HepG2 (cell line): ENCODE data around the gene MSMP. TPM values are rescaled to one million over a fixed set of nuclear protein-coding genes. Genes with fewer than 3 reads are reported as not detected.

Experiments
- CENPBD1 ChIP-seq: sonication (generic); formaldehyde crosslinking; IDR thresholded peaks from 2 replicates; pipeline ENCODE4 v1.8.0; 2022; ENCODE audit warnings: missing genetic modification reagents, low read depth, mild to moderate bottlenecking, borderline replicate concordance
- CHD4 ChIP-seq: fragments of 200-600 bp; sonication (generic); IDR thresholded peaks from 2 replicates; pipeline ENCODE4 v1.7.0; 2017; ENCODE audit warnings: mild to moderate bottlenecking, low read length, borderline replicate concordance
- CREB1 ChIP-seq, 2 experiments: fragments of 450-650 bp in 1 of 2; IDR thresholded peaks; 2 replicates each; pipeline ENCODE4 v1.6.1; 2016 to 2017; ENCODE audit warnings: control low read depth in 1 of 2, mild to moderate bottlenecking in 1 of 2, missing compliant biosample characterization in 1 of 2, missing genetic modification characterization in 1 of 2
- ETV6 ChIP-seq: sonication (generic); formaldehyde crosslinking; conservative IDR thresholded peaks from 2 replicates; pipeline ENCODE4 v1.4.0; 2020; ENCODE audit warnings: missing genetic modification reagents
- HHEX ChIP-seq: IDR thresholded peaks from 2 replicates; pipeline ENCODE4 v1.6.1; 2016; ENCODE audit warnings: control low read depth
- RORA ChIP-seq: sonication (generic); formaldehyde crosslinking; IDR thresholded peaks from 2 replicates; pipeline ENCODE4 v1.5.0; 2020; ENCODE audit warnings: mild to moderate bottlenecking, missing genetic modification reagents, moderate library complexity
- RXRA ChIP-seq: sonication (generic); formaldehyde crosslinking; IDR thresholded peaks from 2 replicates; pipeline ENCODE4 v1.5.1; 2020; ENCODE audit warnings: missing genetic modification reagents
- U2AF1 ChIP-seq: fragments of 200-400 bp; formaldehyde crosslinking; optimal IDR thresholded peaks from 2 replicates; pipeline ENCODE3; 2017; ENCODE audit warnings: mild to moderate bottlenecking, low read depth, low read length
- ZBTB20 ChIP-seq: sonication (generic); formaldehyde crosslinking; IDR thresholded peaks from 2 replicates; pipeline ENCODE4 v1.8.1; 2023; ENCODE audit warnings: missing genetic modification reagents, low read depth, mild to moderate bottlenecking, borderline replicate concordance
- ZNF280D ChIP-seq: sonication (generic); formaldehyde crosslinking; IDR thresholded peaks from 2 replicates; pipeline ENCODE4 v1.5.1; 2020; ENCODE audit warnings: mild to moderate bottlenecking, missing genetic modification reagents
- ZNF510 ChIP-seq: sonication (generic); formaldehyde crosslinking; IDR thresholded peaks from 2 replicates; pipeline ENCODE4 v1.4.0; 2020; ENCODE audit warnings: low read depth, mild to moderate bottlenecking, missing genetic modification reagents
- polyA plus RNA-seq, 8 experiments: library from polyadenylated mRNA; depleted of rRNA in 3 of 8; stranded (reverse) in 7 of 8; unstranded in 1 of 8; fragments of >200 nt; fragmentation: Illumina TruSeq in 4 of 8; extraction: Trizol in 4 of 8; gene quantifications; 2 replicates each; pipeline versions ENCODE4 v1.2.1 to v1.2.3, GENCODE V29; 2011 to 2016; ENCODE audit warnings: low read depth in 4 of 8, missing spikeins in 1 of 8, mixed read lengths in 1 of 8; ENCODE audit not compliant: insufficient read depth in 1 of 8
- total RNA-seq, 5 experiments: library from RNA; depleted of rRNA; stranded (reverse); fragments of >200 nt; fragmentation: Illumina TruSeq; extraction: Trizol; gene quantifications; 2 replicates each; pipeline ENCODE4 v1.2.3, GENCODE V29; 2016; ENCODE audit warnings: low read depth in 1 of 5
- TF ChIP-seq, protein P1 (sequence below): IDR thresholded peaks from 2 replicates; pipeline ENCODE4 v1.6.1; 2016; ENCODE audit warnings: low read depth, missing genetic modification reagents, missing compliant biosample characterization
- TF ChIP-seq, protein P2 (sequence below): sonication (generic); formaldehyde crosslinking; IDR thresholded peaks from 2 replicates; pipeline ENCODE4 v1.5.1; 2020; ENCODE audit warnings: missing genetic modification reagents, mild to moderate bottlenecking, borderline replicate concordance

Gene MSMP
- total and polyA plus RNA-seq, 2 of the 13 experiments (the other 11 are each of a cell fraction or from before 2014, with no cell fraction given): 0.24 to 0.46 TPM

GRCh38 chr9:35731415-35732184, 22.5 kb downstream of the MSMP start (continued):
- TF ChIP-seq, protein P1, sequence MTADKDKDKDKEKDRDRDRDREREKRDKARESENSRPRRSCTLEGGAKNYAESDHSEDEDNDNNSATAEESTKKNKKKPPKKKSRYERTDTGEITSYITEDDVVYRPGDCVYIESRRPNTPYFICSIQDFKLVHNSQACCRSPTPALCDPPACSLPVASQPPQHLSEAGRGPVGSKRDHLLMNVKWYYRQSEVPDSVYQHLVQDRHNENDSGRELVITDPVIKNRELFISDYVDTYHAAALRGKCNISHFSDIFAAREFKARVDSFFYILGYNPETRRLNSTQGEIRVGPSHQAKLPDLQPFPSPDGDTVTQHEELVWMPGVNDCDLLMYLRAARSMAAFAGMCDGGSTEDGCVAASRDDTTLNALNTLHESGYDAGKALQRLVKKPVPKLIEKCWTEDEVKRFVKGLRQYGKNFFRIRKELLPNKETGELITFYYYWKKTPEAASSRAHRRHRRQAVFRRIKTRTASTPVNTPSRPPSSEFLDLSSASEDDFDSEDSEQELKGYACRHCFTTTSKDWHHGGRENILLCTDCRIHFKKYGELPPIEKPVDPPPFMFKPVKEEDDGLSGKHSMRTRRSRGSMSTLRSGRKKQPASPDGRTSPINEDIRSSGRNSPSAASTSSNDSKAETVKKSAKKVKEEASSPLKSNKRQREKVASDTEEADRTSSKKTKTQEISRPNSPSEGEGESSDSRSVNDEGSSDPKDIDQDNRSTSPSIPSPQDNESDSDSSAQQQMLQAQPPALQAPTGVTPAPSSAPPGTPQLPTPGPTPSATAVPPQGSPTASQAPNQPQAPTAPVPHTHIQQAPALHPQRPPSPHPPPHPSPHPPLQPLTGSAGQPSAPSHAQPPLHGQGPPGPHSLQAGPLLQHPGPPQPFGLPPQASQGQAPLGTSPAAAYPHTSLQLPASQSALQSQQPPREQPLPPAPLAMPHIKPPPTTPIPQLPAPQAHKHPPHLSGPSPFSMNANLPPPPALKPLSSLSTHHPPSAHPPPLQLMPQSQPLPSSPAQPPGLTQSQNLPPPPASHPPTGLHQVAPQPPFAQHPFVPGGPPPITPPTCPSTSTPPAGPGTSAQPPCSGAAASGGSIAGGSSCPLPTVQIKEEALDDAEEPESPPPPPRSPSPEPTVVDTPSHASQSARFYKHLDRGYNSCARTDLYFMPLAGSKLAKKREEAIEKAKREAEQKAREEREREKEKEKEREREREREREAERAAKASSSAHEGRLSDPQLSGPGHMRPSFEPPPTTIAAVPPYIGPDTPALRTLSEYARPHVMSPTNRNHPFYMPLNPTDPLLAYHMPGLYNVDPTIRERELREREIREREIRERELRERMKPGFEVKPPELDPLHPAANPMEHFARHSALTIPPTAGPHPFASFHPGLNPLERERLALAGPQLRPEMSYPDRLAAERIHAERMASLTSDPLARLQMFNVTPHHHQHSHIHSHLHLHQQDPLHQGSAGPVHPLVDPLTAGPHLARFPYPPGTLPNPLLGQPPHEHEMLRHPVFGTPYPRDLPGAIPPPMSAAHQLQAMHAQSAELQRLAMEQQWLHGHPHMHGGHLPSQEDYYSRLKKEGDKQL: no peak
- no peak for TF ChIP-seq CENPBD1 (CRISPR knock-in tag)
- no peak for TF ChIP-seq CHD4
- TF ChIP-seq HHEX (CRISPR knock-in tag): no peak
- no peak for TF ChIP-seq ETV6
- TF ChIP-seq RXRA (CRISPR knock-in tag): peak; percentile 46; the same call in 1 of the 2 replicates
- peak; percentile 89 for TF ChIP-seq CREB1 (IDR thresholded peaks at IDR 0.05)
- peak; percentile 73 for TF ChIP-seq CREB1 (CRISPR knock-in tag; IDR thresholded peaks at IDR 0.05)
- no peak for TF ChIP-seq U2AF1
- TF ChIP-seq, protein P2, sequence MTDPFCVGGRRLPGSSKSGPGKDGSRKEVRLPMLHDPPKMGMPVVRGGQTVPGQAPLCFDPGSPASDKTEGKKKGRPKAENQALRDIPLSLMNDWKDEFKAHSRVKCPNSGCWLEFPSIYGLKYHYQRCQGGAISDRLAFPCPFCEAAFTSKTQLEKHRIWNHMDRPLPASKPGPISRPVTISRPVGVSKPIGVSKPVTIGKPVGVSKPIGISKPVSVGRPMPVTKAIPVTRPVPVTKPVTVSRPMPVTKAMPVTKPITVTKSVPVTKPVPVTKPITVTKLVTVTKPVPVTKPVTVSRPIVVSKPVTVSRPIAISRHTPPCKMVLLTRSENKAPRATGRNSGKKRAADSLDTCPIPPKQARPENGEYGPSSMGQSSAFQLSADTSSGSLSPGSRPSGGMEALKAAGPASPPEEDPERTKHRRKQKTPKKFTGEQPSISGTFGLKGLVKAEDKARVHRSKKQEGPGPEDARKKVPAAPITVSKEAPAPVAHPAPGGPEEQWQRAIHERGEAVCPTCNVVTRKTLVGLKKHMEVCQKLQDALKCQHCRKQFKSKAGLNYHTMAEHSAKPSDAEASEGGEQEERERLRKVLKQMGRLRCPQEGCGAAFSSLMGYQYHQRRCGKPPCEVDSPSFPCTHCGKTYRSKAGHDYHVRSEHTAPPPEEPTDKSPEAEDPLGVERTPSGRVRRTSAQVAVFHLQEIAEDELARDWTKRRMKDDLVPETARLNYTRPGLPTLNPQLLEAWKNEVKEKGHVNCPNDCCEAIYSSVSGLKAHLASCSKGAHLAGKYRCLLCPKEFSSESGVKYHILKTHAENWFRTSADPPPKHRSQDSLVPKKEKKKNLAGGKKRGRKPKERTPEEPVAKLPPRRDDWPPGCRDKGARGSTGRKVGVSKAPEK: no peak
- TF ChIP-seq ZBTB20 (CRISPR knock-in tag): no peak
- no peak for TF ChIP-seq RORA (CRISPR knock-in tag)
- no peak for TF ChIP-seq ZNF510 (CRISPR knock-in tag)
- no peak for TF ChIP-seq ZNF280D (CRISPR knock-in tag)
